ENCODE measurements around the gene STK38.
A peak's percentile ranks its signal among the peaks of the same experiment; 100 is the strongest.

The STK38 gene

DNA sequence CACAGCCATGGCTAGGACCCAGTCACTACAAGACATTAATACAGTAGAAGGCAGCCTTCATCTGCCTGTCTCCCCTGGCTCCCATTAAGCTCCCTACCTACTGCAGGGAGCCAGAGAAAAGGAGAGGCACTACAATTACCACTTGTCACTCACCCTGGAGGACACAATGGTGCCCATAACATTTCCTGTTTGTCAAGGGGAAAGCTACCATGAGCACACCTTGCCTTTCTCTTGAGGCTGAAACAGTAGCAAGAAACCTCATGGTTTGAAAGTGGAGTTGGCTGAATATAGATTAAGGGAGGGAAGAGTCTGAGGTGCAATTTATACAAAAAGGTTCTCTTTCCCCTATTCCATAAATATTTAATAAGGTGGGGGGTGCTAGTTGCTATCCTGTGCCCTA lies 27.9 kb downstream of the STK38 start:
- TF ChIP-seq CTCF (IDR thresholded peaks at IDR 0.05; ENCODE audit: extremely low read depth, missing control alignments): no peak
- no peak for DNase-seq (ENCODE audit: low spot score)

DNA sequence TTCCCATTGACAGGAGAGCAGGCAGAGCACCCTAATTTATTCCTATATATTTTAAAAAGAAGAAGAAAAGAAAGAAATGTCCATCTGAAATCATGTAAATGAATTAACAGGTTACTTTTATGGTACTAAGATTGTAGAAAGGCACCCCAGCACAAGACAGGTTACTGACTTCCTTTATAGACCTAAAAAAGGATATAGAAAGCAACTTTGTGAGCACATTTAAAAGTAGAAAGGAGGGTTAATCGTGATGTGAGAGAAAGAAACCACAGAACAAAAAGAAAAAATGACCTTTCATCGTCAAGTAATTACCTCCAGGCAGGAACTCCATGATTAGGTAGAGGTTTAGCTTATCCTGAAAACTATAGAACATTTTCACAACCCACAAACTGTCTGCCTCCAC lies 29.9 kb downstream of the STK38 start:
- no peak for TF ChIP-seq CTCF (IDR thresholded peaks at IDR 0.05; ENCODE audit: extremely low read depth, missing control alignments)
- DNase-seq (ENCODE audit: low spot score): no peak

DNA sequence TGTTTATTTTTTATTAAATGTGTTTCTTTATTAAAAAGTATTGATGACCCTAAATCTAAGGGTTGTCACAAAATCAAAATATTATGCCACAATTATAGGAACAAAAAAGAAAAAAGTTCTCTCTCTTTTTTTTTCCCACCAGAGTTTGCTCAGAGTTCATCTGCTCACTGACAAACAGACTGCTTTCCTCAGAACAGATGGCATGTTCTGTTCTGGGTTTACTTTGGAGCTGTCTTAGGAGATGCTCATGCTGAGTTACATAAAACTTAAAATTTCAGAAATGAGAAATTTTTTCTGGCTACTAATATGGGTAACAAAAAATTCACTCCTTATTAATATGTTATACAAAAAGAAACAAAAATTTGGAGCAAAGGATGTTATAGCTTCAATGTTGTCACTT lies 30.3 kb downstream of the STK38 start:
- no peak for DNase-seq (ENCODE audit: low spot score)
- TF ChIP-seq CTCF (IDR thresholded peaks at IDR 0.05; ENCODE audit: extremely low read depth, missing control alignments): no peak

DNA sequence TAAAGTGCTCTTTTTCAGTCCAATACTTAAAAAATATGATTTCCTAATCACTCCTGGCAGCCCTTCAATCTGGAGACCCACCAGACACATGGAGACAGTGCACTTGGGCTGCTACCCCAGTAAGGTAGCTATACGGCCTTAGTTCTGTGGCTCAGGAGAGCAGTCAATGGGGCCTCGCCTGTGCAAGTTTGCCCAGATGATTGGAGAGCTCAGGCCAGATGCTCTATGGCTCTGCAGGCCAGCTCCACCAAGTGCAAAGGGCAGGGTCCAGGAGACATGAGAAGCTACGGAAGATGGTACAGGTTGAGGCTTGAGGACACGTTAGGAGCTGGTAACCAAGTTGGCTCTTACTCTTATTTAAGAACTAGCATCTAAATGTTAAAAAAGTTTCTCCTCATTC lies 30.7 kb downstream of the STK38 start:
- TF ChIP-seq CTCF (IDR thresholded peaks at IDR 0.05; ENCODE audit: extremely low read depth, missing control alignments): no peak
- DNase-seq (ENCODE audit: low spot score): no peak

- TF ChIP-seq CTCF (IDR thresholded peaks at IDR 0.05; ENCODE audit: extremely low read depth, missing control alignments): no peak
- no peak for DNase-seq (ENCODE audit: low spot score)
These were observed 31.4 kb downstream of the STK38 start for GRCh38 chr6:36515844-36516243.

GRCh38 chr6:36514554-36515456 lies 32.5 kb downstream of the STK38 start:
- TF ChIP-seq CTCF (IDR thresholded peaks at IDR 0.05; ENCODE audit: extremely low read depth, missing control alignments): no peak
- DNase-seq (ENCODE audit: low spot score): peak; percentile 21

GRCh38 chr6:36510365-36510764 lies 36.9 kb downstream of the STK38 start:
- no peak for DNase-seq (ENCODE audit: low spot score)
- TF ChIP-seq CTCF (IDR thresholded peaks at IDR 0.05; ENCODE audit: extremely low read depth, missing control alignments): no peak

Data from GM20000 (cell line).